Activated naive CD8-positive, alpha-beta T cell treated with anti-CD3 and anti-CD28 coated beads, Interleukin-2, amount 50 U/mL, for 24 hours (primary cell): Measurements from ENCODE around the gene CMTR2.
"Not testable (repeated sequence)": the region's sequence is repeated elsewhere in the genome, so short reads cannot be mapped to it uniquely, and the experiment has no call there.

Experiments used
- ATAC-seq: fragments of 150-1000 bp; cut with Tn5 transposase; one replicate; pipeline ENCODE4 v1.10.0; 2021
- DNase-seq: peaks from one replicate; pipeline ENCODE4 v3.0.0; 2021
- H3K27ac Mint-ChIP-seq: one replicate; pipeline ENCODE4 v1.8.0; 2021; ENCODE audit warnings: mild to moderate bottlenecking, mixed read lengths
- H3K27me3 Mint-ChIP-seq: one replicate; pipeline ENCODE4 v1.8.0; 2021; ENCODE audit warnings: mixed read lengths
- H3K36me3 Mint-ChIP-seq: one replicate; pipeline ENCODE4 v1.8.0; 2021; ENCODE audit warnings: low read depth, mixed read lengths
- H3K4me1 Mint-ChIP-seq: one replicate; pipeline ENCODE4 v1.8.0; 2021; ENCODE audit warnings: mixed read lengths
- H3K4me3 Mint-ChIP-seq: one replicate; pipeline ENCODE4 v1.8.0; 2021; ENCODE audit warnings: mild to moderate bottlenecking, moderate library complexity, mixed read lengths
- H3K9me3 Mint-ChIP-seq: one replicate; pipeline ENCODE4 v1.8.0; 2021; ENCODE audit warnings: mixed read lengths

Gene CMTR2, protein sequence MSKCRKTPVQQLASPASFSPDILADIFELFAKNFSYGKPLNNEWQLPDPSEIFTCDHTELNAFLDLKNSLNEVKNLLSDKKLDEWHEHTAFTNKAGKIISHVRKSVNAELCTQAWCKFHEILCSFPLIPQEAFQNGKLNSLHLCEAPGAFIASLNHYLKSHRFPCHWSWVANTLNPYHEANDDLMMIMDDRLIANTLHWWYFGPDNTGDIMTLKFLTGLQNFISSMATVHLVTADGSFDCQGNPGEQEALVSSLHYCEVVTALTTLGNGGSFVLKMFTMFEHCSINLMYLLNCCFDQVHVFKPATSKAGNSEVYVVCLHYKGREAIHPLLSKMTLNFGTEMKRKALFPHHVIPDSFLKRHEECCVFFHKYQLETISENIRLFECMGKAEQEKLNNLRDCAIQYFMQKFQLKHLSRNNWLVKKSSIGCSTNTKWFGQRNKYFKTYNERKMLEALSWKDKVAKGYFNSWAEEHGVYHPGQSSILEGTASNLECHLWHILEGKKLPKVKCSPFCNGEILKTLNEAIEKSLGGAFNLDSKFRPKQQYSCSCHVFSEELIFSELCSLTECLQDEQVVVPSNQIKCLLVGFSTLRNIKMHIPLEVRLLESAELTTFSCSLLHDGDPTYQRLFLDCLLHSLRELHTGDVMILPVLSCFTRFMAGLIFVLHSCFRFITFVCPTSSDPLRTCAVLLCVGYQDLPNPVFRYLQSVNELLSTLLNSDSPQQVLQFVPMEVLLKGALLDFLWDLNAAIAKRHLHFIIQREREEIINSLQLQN

GRCh38 chr16:71288890-71289731 is at the start of gene CMTR2:
Gene CMTR2, minus strand, starts transcription at chr16:71289402. Its CDS starts 3,482 bp downstream, at chr16:71285920.
- peaks cover 44% of the 10 kb centered on the region for H3K36me3 Mint-ChIP-seq
- peaks cover 16% of the 10 kb centered on the region for H3K4me1 Mint-ChIP-seq
- H3K27me3 Mint-ChIP-seq, result peaks cover 17% of the 10 kb centered on the region
- peak; percentile 97 for ATAC-seq
- peaks cover 18% of the 10 kb centered on the region for H3K9me3 Mint-ChIP-seq
- DNase-seq, result peak; percentile 90
- peak within 1 kb of the TSS; percentile 73 for H3K27ac Mint-ChIP-seq
- peak within 1 kb of the TSS; percentile 85 for H3K4me3 Mint-ChIP-seq

DNA sequence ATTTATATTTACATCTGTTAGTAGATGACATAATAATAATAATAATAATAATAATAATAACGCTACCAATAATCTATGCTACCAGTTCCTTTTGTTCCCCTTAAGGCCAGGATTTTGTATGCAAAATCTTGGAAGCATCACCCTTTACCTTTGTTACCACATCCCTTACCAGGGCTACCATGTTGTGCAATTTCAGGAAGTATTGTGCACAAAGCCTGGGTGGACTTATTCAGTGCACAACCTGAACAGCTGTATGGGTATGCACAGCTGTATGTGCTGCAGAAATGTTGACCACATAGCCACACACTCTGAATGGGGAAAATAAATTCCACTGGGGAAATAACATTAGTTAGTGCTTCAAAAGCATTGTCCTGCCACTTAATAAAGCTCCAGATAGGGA is 49.4 kb upstream of the CMTR2 start:
- Mint-ChIP-seq H3K4me1 (no peaks in the 10 kb centered on the region), H3K36me3 (peaks cover 2% of the 10 kb centered on the region), H3K9me3 (peaks cover 7% of the 10 kb centered on the region), H3K27me3 (peaks cover 19% of the 10 kb centered on the region), H3K4me3 (no peak overlapping the region), H3K27ac (no peak overlapping the region)
- ATAC-seq, result no peak
- no peak for DNase-seq

- H3K27ac Mint-ChIP-seq, result no peak overlapping the region
- ATAC-seq (no peak), DNase-seq (no peak)
- H3K4me3 Mint-ChIP-seq, result no peak overlapping the region
- no peaks in the 10 kb centered on the region for H3K4me1 Mint-ChIP-seq
- H3K36me3 Mint-ChIP-seq, result peaks cover 2% of the 10 kb centered on the region
- H3K27me3 Mint-ChIP-seq, result peaks cover 19% of the 10 kb centered on the region
- peaks cover 7% of the 10 kb centered on the region for H3K9me3 Mint-ChIP-seq
Observed at GRCh38 chr16:71338193-71338592, 49.0 kb upstream of the CMTR2 start.

DNA sequence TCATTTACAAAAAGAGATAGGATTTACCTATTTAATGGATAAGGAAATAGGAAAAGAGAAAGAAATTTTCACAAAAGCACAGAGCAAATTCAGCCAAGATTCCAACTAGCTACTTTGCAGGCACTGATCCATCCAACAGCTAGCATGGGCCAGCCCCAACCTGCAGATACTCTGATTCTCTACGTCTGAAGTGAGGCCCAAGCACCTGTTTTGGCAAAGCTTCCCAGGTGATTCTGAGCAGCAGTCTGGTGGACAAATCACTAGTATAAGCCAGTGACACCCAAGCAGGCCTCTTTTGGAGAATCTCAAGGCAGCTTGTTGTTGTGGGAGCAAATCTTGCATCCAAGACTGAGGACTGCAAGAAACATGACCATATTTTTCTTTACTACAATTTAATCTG is 48.4 kb upstream of the CMTR2 start:
- Mint-ChIP-seq H3K4me3 (no peak overlapping the region), H3K4me1 (no peaks in the 10 kb centered on the region), H3K27ac (no peak overlapping the region), H3K9me3 (peaks cover 7% of the 10 kb centered on the region), H3K27me3 (peaks cover 19% of the 10 kb centered on the region), H3K36me3 (peaks cover 2% of the 10 kb centered on the region)
- ATAC-seq, result no peak
- DNase-seq, result no peak

GRCh38 chr16:71328151-71328550 is 38.9 kb upstream of the CMTR2 start:
- ATAC-seq (no peak), DNase-seq (no peak)
- Mint-ChIP-seq H3K27ac (no peak overlapping the region), H3K4me3 (no peak overlapping the region), H3K36me3 (no peaks in the 10 kb centered on the region), H3K9me3 (no peaks in the 10 kb centered on the region), H3K4me1 (no peaks in the 10 kb centered on the region), H3K27me3 (peaks cover 13% of the 10 kb centered on the region)

DNA sequence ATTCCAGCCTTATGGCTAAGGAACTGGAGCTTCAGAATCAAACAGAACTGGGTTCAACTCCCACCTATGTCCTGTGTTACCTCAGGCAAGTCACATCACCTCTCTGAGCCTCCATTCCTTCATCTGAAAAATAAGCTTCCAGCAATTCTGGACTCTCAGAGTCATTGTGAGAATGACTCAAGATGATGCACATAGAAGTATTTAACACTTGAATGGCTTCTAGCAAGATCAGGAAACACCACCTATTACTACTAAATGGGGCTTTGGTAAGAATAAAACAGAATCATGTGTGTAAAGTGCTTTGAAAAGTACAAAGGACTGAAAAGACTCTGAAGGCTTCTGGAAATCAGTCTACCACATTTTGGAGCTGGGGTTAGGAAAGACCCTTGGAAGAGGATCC is 38.5 kb upstream of the CMTR2 start:
- no peak overlapping the region for H3K27ac Mint-ChIP-seq
- H3K36me3 Mint-ChIP-seq, result no peaks in the 10 kb centered on the region
- no peaks in the 10 kb centered on the region for H3K9me3 Mint-ChIP-seq
- no peak for DNase-seq
- no peaks in the 10 kb centered on the region for H3K4me1 Mint-ChIP-seq
- H3K27me3 Mint-ChIP-seq, result peaks cover 13% of the 10 kb centered on the region
- H3K4me3 Mint-ChIP-seq, result no peak overlapping the region
- no peak for ATAC-seq

- H3K9me3 Mint-ChIP-seq, result no peaks in the 10 kb centered on the region
- peaks cover 17% of the 10 kb centered on the region for H3K27me3 Mint-ChIP-seq
- H3K4me1 Mint-ChIP-seq, result no peaks in the 10 kb centered on the region
- ATAC-seq (no peak), DNase-seq (no peak)
- no peaks in the 10 kb centered on the region for H3K36me3 Mint-ChIP-seq
- no peak overlapping the region for H3K27ac Mint-ChIP-seq
- no peak overlapping the region for H3K4me3 Mint-ChIP-seq
Observed at GRCh38 chr16:71319999-71320398, 30.8 kb upstream of the CMTR2 start.

DNA sequence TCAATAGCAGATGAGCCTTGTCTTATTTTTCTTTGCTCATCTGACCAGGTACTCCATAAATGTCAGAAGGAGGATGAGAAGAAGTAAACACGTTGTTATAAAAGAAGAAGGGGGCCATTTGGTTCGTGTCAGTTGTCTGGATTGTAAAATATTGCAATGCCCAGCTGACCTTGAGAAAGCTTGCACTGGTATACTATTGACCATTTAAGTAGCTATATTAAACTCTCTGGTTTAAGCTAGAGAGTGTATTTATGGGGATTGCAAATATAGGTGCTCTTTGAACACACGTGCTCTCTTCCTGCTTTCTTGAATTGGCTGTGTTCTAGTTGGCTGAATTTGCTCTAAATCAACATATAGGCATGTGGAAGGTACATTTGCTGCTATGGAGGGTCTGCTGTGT is 26.1 kb upstream of the CMTR2 start:
- H3K27me3 Mint-ChIP-seq, result peaks cover 17% of the 10 kb centered on the region
- H3K4me1 Mint-ChIP-seq, result no peaks in the 10 kb centered on the region
- H3K9me3 Mint-ChIP-seq, result no peaks in the 10 kb centered on the region
- H3K4me3 Mint-ChIP-seq, result no peak overlapping the region
- ATAC-seq (no peak), DNase-seq (no peak)
- H3K27ac Mint-ChIP-seq, result no peak overlapping the region
- no peaks in the 10 kb centered on the region for H3K36me3 Mint-ChIP-seq

DNA sequence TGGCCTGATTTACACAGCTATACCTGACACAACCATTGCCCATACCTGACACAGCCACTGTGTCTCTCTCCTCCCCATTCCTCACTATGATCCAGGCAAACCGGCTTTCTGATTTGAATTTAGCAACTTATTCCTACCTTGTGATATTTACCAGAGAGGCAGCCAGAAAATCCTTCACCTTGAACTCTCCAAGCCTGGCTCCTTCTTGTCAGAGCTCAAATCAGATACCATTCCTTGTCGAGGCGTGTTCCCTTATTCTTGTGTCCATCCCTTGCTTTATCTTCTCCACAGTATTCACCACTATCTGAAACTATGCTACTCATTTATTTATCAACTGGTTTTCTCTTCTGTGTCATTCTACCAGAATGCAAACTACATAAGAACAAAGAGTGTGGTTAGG is 24.4 kb upstream of the CMTR2 start:
- H3K4me1 Mint-ChIP-seq, H3K9me3 Mint-ChIP-seq, H3K36me3 Mint-ChIP-seq, DNase-seq, H3K27ac Mint-ChIP-seq, ATAC-seq, H3K4me3 Mint-ChIP-seq: not testable (repeated sequence)
- H3K27me3 Mint-ChIP-seq, result peaks cover 24% of the 10 kb centered on the region

- no peaks in the 10 kb centered on the region for H3K9me3 Mint-ChIP-seq
- H3K4me1 Mint-ChIP-seq, result no peaks in the 10 kb centered on the region
- ATAC-seq, result no peak
- H3K4me3 Mint-ChIP-seq, result no peak overlapping the region
- peak; percentile 17 for DNase-seq
- H3K36me3 Mint-ChIP-seq, result no peaks in the 10 kb centered on the region
- peaks cover 28% of the 10 kb centered on the region for H3K27me3 Mint-ChIP-seq
- no peak overlapping the region for H3K27ac Mint-ChIP-seq
Observed at GRCh38 chr16:71311553-71312158, 22.5 kb upstream of the CMTR2 start.

DNA sequence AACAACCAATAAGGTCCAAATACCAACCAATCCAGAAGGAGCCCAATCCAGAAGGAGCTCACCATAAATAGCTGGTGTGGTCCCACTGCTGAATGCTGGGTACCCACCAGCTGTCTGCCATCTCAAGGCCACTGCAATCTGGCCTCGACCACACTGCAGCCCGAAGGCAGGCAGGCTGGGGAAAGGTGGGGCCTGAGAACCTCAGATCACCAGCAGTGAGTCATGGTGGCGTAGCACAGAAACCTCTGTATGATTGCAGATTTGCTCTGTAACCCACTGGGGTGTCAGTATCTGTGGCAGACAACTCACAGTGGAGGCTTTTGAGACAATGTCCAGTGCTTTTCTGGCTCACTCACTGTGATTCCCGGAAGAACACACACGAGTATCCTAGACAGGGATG is 14.7 kb upstream of the CMTR2 start:
- Mint-ChIP-seq H3K4me3 (no peak overlapping the region), H3K9me3 (no peaks in the 10 kb centered on the region), H3K36me3 (no peaks in the 10 kb centered on the region), H3K27me3 (peaks cover 32% of the 10 kb centered on the region), H3K4me1 (no peaks in the 10 kb centered on the region), H3K27ac (no peak overlapping the region)
- DNase-seq (no peak), ATAC-seq (no peak)

DNA sequence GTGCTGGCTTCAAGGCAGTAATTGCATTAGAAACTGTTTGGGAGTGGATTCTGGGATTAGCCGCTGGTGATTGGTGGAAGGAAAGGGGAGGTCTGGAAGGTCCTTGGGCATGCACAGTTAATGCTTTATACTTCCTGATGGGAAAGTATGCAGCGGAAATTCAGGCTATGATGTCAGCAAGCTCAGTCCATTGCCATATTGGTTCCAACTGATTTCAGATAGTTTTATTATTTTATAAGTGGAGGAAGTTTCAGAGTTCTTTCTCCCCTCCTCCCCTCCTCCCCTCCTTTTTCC is 8.1 kb upstream of the CMTR2 start:
- H3K9me3 Mint-ChIP-seq, result no peaks in the 10 kb centered on the region
- H3K27ac Mint-ChIP-seq, result no peak overlapping the region
- H3K27me3 Mint-ChIP-seq, result peaks cover 29% of the 10 kb centered on the region
- H3K36me3 Mint-ChIP-seq, result no peaks in the 10 kb centered on the region
- DNase-seq (no peak), ATAC-seq (no peak)
- no peak overlapping the region for H3K4me3 Mint-ChIP-seq
- no peaks in the 10 kb centered on the region for H3K4me1 Mint-ChIP-seq

DNA sequence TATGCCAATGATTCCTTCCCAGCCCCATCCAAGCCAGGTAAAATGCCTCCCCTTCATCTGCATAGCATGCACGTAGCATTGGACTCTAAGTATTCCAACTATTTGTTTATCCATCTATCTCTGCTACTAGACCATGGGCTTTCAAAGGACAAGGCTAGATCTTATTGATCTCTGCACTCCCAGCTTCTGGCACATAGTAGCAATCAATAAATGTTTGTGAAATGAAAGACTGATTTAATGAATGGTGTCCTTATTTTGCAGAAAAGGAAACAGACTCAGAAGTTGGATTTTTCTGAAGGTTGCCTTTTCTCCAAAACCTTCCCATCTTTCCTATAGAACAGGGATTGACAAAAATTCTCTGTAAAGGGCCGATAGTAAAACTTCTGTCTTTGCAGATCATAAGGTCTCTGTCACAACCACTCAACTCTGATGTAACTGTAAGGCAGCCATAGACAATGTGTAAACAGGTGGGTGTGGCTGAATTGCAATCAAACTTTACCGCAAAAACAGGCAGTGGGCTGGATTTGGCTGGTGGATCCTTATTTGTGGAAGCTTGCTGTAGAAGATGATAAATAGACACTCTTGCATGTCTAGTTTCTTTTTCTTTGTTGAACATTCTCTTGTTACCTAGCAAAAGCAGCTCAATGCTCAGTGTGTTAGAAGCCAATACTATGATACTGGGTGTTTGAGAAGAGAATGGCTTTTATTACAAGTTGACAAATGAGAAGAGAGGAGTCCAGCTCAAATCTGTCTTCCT is 7.6 kb upstream of the CMTR2 start:
- Mint-ChIP-seq H3K27me3 (peaks cover 33% of the 10 kb centered on the region), H3K4me1 (no peaks in the 10 kb centered on the region), H3K36me3 (no peaks in the 10 kb centered on the region), H3K27ac (no peak overlapping the region), H3K4me3 (no peak overlapping the region), H3K9me3 (no peaks in the 10 kb centered on the region)
- ATAC-seq (no peak), DNase-seq (no peak)

DNA sequence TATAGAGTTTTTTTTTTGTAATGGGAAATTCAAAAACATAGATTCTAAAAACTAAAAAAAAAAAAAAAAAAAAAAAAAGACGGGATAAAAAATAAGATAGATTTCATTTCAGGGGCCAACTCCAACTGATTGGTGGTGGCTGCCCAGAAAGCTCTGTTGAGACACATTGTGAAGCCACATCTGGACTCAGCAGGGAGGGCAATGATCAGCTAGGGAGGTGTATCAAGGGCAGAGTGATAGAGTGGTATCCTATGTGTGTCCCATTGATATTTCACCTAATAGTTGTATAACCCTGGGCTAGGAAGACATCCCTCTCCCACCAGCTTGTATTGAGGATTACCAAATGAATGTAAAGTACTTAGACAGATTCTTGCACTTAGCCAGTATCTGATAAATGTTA is 6.7 kb upstream of the CMTR2 start:
- H3K27ac Mint-ChIP-seq, result no peak overlapping the region
- H3K9me3 Mint-ChIP-seq, result no peaks in the 10 kb centered on the region
- DNase-seq, result no peak
- no peaks in the 10 kb centered on the region for H3K4me1 Mint-ChIP-seq
- ATAC-seq, result no peak
- peaks cover 35% of the 10 kb centered on the region for H3K27me3 Mint-ChIP-seq
- H3K36me3 Mint-ChIP-seq, result no peaks in the 10 kb centered on the region
- H3K4me3 Mint-ChIP-seq, result no peak overlapping the region
